ENCODE measurements around the gene HIKESHI.

HIKESHI gene

GRCh38 chr11:86374069-86374468 is 72.0 kb downstream of the HIKESHI start:
- no peak for DNase-seq (ENCODE audit: insufficient read length, low spot score)
- FAIRE-seq: no peak

GRCh38 chr11:86374586-86374985 is 72.5 kb downstream of the HIKESHI start, which contains the start of gene CCDC81:
CCDC81 (plus strand) TSS chr11:86374887; CDS start chr11:86375164, 277 bp downstream.
- DNase-seq (ENCODE audit: insufficient read length, low spot score) (no peak), FAIRE-seq (no peak)

DNA sequence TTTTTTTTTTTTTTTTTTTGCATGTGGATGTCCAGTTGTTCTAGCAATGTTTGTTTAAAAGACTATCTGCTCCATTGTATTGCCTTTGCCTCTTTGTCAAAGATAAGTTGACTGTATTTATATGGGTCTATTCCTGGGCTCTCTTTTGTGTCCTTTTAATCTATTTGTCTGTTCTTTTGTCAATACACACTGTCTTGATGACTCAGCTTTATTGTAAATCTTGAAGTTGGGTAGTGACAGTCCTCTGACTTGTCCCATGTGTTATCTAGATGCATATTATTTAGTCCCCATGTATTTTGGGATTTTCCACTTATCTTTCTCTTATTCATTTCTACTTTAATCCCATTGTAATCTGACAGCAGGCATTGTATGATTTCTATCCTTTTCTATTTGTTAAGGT is 75.9 kb downstream of the HIKESHI start:
- DNase-seq (ENCODE audit: insufficient read length, low spot score) (no peak), FAIRE-seq (no peak)

DNA sequence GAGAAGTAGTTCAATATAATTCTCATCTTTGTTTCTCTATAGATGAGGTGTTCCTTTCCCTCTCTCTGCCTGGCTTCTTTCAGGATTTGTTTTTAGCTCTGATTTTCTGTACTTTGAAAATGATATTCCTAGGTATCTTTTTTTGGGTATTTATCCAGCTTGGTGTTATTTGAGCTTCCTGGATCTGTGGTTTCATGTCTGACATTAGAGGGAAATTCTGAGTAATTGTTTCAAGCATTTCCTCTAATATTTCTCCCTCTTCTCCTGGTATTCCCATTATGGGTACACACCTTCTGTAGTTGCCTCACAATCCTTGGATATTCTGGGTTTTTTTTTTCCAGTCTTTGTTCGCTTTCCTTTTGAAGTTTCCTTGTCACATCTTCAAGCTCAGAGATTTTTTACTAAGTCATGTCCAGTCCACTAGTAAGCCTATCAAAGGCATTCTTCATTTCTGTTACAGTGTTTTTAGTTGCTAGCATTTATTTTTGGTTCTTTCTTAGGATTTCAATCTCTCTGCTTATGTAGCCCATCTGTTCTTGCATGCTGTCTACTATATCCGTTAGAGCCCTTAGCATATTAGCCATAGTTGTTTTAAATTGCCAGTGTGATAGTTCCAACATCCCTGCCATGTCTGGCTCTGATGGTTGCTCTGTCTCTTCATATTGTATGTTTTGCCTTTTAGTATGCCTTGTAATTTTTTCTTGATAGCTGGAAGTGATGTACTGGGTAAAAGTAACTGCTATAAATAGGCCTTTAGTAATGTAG is 78.4 kb downstream of the HIKESHI start:
- DNase-seq (ENCODE audit: insufficient read length, low spot score) (no peak), FAIRE-seq (no peak)

DNA sequence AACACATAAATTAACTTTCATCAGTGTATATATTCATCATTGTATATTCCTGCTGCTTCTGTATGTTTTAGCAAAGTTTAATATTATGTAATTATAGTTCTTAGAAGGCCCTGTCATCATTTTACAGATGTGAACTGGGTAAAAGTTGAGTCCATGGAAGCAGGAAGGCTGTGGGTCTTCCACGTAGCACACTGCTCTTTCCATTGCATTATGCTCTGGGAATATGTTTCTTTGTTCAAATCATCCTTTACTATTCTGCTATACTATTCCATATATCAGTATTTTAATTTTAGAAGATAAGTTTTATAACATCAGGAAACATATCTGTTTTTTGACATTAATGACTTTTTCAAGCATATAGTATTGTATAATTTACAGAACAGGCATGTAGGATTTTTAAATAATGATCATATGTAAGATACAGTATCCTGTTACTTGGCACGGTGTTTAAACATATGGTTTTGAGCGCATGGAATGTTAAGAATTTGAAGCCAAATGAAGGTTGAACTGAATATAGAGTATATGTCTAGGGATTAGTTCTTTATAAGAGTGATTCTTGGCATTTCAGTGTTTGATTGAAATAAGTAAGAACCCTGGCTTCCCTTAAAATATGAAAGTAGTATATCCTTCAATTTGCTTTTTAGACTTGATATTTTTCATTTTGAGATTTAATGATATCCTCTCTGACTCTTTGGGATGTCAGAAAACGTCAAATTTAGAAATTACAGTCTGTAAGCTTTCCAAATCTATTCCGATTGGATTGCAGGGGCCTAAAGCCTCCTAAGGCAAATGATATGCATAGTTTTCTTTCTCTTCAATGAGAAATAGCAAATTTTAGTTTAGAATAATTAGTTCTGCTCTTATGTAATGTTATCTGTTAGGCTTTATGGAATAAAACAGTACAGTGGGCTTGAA is 81.3 kb downstream of the HIKESHI start:
- FAIRE-seq: no peak
- no peak for DNase-seq (ENCODE audit: insufficient read length, low spot score)

DNA sequence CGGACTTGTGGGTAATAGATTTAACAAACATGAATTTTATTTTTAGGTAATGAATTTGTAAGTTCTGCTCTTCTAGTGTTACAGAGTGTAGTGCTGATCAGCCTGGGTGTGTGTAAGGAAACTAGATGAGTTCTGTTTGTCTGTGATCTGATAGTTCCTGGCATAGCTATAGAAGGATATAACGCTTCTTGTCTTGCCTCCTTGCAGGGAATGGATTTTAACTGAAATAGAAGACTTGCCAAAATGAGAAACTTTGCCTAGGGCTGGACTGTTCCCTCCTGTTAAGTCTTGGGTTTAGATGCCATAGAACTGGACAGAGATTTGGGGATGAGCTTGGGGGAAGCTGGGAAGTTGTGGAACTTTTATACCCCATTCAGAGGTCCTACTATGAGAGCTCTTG is 84.2 kb downstream of the HIKESHI start:
- no peak for DNase-seq (ENCODE audit: insufficient read length, low spot score)
- no peak for FAIRE-seq

- FAIRE-seq (no peak), DNase-seq (ENCODE audit: insufficient read length, low spot score) (no peak)
These were observed 84.7 kb downstream of the HIKESHI start for GRCh38 chr11:86386746-86387145.

DNA sequence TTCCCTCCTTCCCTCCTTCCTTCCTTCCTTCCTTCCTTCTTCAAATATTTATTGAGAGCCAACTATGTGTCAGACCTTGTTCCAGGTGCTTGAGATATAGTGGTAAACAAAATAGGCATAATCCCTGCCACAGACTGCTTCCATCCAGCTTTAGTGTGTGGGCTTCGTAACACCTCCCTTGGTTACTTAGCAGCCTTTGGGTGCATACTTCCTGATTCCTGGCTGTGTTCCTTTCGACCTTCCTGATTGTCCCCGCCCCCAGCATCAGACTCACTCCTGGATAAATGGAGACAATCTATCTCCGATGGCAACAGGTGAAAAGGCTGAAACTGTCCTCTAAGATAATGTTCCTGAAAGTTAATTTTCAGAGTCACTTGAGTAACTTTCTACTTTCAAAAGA is 86.2 kb downstream of the HIKESHI start:
- FAIRE-seq: no peak
- DNase-seq (ENCODE audit: insufficient read length, low spot score): no peak

DNA sequence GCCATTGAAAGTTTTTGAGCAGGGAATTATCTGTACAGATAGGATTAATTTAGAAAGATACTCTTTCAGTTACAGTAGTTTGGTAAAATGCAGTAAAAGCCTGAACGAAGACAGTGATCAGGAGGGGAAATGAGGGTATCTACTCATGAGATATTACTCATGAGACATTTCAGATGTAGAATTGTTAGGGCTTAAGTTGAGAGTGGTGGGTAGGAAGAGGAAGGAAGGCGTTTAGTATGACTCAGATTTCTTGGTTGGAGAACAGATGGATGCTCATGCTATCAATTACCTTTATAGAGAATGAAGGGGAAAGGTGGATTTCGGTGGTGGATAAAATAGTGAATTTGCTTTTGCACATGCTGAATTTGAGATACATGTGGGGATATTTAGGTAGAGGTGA is 88.4 kb downstream of the HIKESHI start:
- FAIRE-seq: no peak
- no peak for DNase-seq (ENCODE audit: insufficient read length, low spot score)

DNA sequence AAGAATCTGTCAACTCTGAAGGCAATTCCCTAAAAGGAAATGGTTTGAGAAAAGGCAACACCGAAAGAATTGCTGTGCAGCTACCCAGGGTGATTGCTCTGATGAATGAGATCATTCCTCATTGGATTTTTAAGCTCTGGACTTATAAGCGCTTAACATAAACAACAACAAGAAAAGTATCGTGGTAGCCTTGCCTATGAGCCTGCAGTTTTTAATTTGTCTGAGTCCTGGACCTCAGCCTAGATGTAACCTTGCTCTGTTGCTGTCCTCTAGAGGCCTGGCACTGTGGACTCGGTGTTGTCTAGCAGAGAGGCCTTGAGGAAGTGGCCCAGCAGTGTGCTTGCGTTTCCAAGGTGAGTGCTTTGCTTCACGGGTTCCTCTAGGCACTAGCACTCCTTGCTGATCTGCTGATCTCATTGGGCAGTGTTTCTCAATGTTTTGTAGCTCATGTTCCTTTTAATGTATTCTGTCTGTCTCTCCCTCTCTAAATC is 93.1 kb downstream of the HIKESHI start:
- no peak for DNase-seq (ENCODE audit: insufficient read length, low spot score)
- no peak for FAIRE-seq

All from GM19239 (cell line).